HepG2 (cell line): ENCODE measurements around the gene ABCG4. TPM values are rescaled to one million over a fixed set of nuclear protein-coding genes. Genes with fewer than 3 reads are reported as not detected.

ENCODE experiments used
- ATAC-seq: fragments of 200-7000 bp; cut with Tn5 transposase; 3 replicates; pipeline ENCODE4 v1.9.1; 2020; ENCODE audit warnings: mild to moderate bottlenecking, moderate library complexity
- BruUV-seq: library from RNA; stranded (reverse); fragments of 400-500 nt; replicated peaks from 2 replicates; lab custom pipeline; 2021; lab: Mats Ljungman, UMichigan
- CTCF ChIA-PET: fragments of 300-600 bp; formaldehyde crosslinking; extraction: SDS; loops from one replicate; lab custom pipeline; 2021; ENCODE audit warnings: low total read pairs, inconsistent platforms, low intra/inter-chr PET ratio; lab: Yijun Ruan, JAX
- POLR2A ChIA-PET: fragments of 350-600 bp; sonication (Branson Sonifier 250); formaldehyde crosslinking; loops from one replicate; lab custom pipeline; 2020; ENCODE audit warnings: antibody characterized with exemption, inconsistent platforms; lab: Yijun Ruan, JAX
- DNase-seq: peaks from one replicate; pipeline ENCODE4 v3.0.0-alpha.2; 2015; ENCODE audit warnings: low spot score
- FAIRE-seq: peaks from 3 replicates; lab custom pipeline; 2011; peaks lifted over from hg19 to GRCh38; lab: Jason Lieb, UNC
- H2AFZ ChIP-seq: one replicate; pipeline ENCODE4 v1.6.1; 2011; ENCODE audit warnings: low read length, inconsistent platforms
- H3K27ac ChIP-seq: fragments of 300-600 bp; 3 replicates; pipeline ENCODE4 v1.8.0; 2011; ENCODE audit warnings: mixed run types, mild to moderate bottlenecking, mixed read lengths, low read length, inconsistent platforms; ENCODE audit not compliant: insufficient read depth; ENCODE audit errors: extremely low read length
- H3K27me3 ChIP-seq, 2 experiments: fragments of 200-600 bp in 1 of 2; 2 replicates in 1 of 2; 3 replicates in 1 of 2; pipeline versions ENCODE4 v1.6.0 to v1.8.0; 2011; ENCODE audit warnings: low read length in 2 of 2, mild to moderate bottlenecking in 2 of 2, moderate library complexity in 2 of 2, inconsistent platforms in 1 of 2; ENCODE audit not compliant: insufficient read depth in 2 of 2, control insufficient read depth in 1 of 2
- H3K36me3 ChIP-seq, 2 experiments: fragments of 200-600 bp in 1 of 2; replicated peaks in 1 of 2; 2 replicates in 1 of 2; 3 replicates in 1 of 2; pipeline versions ENCODE4 v1.5.1 to v1.8.0; 2011; ENCODE audit warnings: low read length in 2 of 2, inconsistent platforms in 1 of 2; ENCODE audit not compliant: insufficient read depth in 2 of 2, control insufficient read depth in 1 of 2
- H3K4me1 ChIP-seq: 2 replicates; pipeline ENCODE4 v1.5.1; 2012; ENCODE audit warnings: low read length, inconsistent platforms; ENCODE audit not compliant: insufficient read depth
- H3K4me2 ChIP-seq: 2 replicates; pipeline ENCODE4 v1.6.0; 2011; ENCODE audit warnings: low read depth, low read length, inconsistent platforms
- H3K4me3 ChIP-seq, 3 experiments: fragments of 200-600 bp in 1 of 3; sonication (generic), shearing (Covaris generic) in 1 of 3; replicated peaks in 1 of 3; 2 replicates each; pipeline ENCODE4 v1.5.1; 2011 to 2016; ENCODE audit warnings: low read length in 3 of 3, inconsistent platforms in 2 of 3, low read depth in 2 of 3, mild to moderate bottlenecking in 2 of 3, control low read depth in 1 of 3, mixed read lengths in 1 of 3; ENCODE audit not compliant: insufficient read depth in 1 of 3
- H3K79me2 ChIP-seq: one replicate; pipeline ENCODE4 v1.6.1; 2011; ENCODE audit warnings: low read length, inconsistent platforms; ENCODE audit not compliant: insufficient read depth
- H3K9ac ChIP-seq: 2 replicates; pipeline ENCODE4 v1.6.0; 2011; ENCODE audit warnings: mild to moderate bottlenecking, low read depth, low read length, inconsistent platforms; ENCODE audit not compliant: insufficient read depth
- H3K9me3 ChIP-seq: 2 replicates; pipeline ENCODE4 v1.5.1; 2012; ENCODE audit warnings: mild to moderate bottlenecking, low read length
- H4K20me1 ChIP-seq: 2 replicates; pipeline ENCODE4 v1.6.0; 2011; ENCODE audit warnings: inconsistent platforms, mild to moderate bottlenecking, low read length, moderate library complexity; ENCODE audit not compliant: insufficient read depth
- E2F2 ChIP-seq: sonication (generic); formaldehyde crosslinking; IDR thresholded peaks from 2 replicates; pipeline ENCODE4 v1.4.0; 2020; ENCODE audit warnings: missing genetic modification reagents, borderline replicate concordance
- POLR2A ChIP-seq, 2 experiments: IDR thresholded peaks; 2 replicates each; pipeline ENCODE4 v1.6.1; 2011; ENCODE audit warnings: low read depth in 2 of 2, low read length in 2 of 2, mild to moderate bottlenecking in 1 of 2, moderate library complexity in 1 of 2; ENCODE audit not compliant: insufficient read depth in 1 of 2
- UBTF ChIP-seq: sonication (generic); formaldehyde crosslinking; IDR thresholded peaks from 2 replicates; pipeline ENCODE4 v1.4.0; 2020; ENCODE audit warnings: mild to moderate bottlenecking, missing genetic modification reagents
- ZBTB40 ChIP-seq, 2 experiments: fragments of 450-650 bp in 1 of 2; sonication (generic) in 1 of 2; formaldehyde crosslinking in 1 of 2; IDR thresholded peaks; 2 replicates each; pipeline versions ENCODE4 v1.6.1 to v1.8.0; 2016 to 2022; ENCODE audit warnings: antibody characterized with exemption in 1 of 2, mild to moderate bottlenecking in 1 of 2, missing genetic modification reagents in 1 of 2
- ZBTB43 ChIP-seq: sonication (generic); formaldehyde crosslinking; conservative IDR thresholded peaks from 2 replicates; pipeline ENCODE4 v1.4.0; 2020; ENCODE audit warnings: missing genetic modification reagents
- ZFP41 ChIP-seq: sonication (generic); formaldehyde crosslinking; IDR thresholded peaks from 2 replicates; pipeline ENCODE4 v1.4.0; 2020; ENCODE audit warnings: mild to moderate bottlenecking, missing genetic modification reagents, borderline replicate concordance
- ZMYM3 ChIP-seq: sonication (generic); formaldehyde crosslinking; IDR thresholded peaks from 2 replicates; pipeline ENCODE4 v1.5.1; 2020; ENCODE audit warnings: mild to moderate bottlenecking, missing genetic modification reagents
- ZNF10 ChIP-seq: sonication (generic); formaldehyde crosslinking; IDR thresholded peaks from 2 replicates; pipeline ENCODE4 v1.4.0; 2020; ENCODE audit warnings: mild to moderate bottlenecking, low read depth, missing genetic modification reagents, borderline replicate concordance
- ZNF558 ChIP-seq: sonication (generic); formaldehyde crosslinking; IDR thresholded peaks from 2 replicates; pipeline ENCODE4 v1.9.0; 2022; ENCODE audit warnings: mild to moderate bottlenecking, missing genetic modification reagents, borderline replicate concordance
- ZNF577 ChIP-seq: sonication (generic); formaldehyde crosslinking; IDR thresholded peaks from 2 replicates; pipeline ENCODE4 v1.4.0; 2020; ENCODE audit warnings: mild to moderate bottlenecking, low read depth, missing genetic modification reagents, borderline replicate concordance
- WGBS: methylation state at CpG from one replicate; pipeline ENCODE4 v1.1.6; 2017; ENCODE audit warnings: low lambda C conversion rate; 5-methylcytosine and 5-hydroxymethylcytosine counted together
- in situ Hi-C: cut with HindIII; loops from 2 replicates; pipeline ENCODE4 v1.10.0; 2017; ENCODE audit warnings: low pct_unique_long_range_greater_than_20kb; ENCODE audit not compliant: extremely low pct_ligation_motif_present
- intact Hi-C: fragments of 100-400 bp; cut with micrococcal nuclease; formaldehyde crosslinking; loops from one replicate; pipeline ENCODE4 v1.10.0; 2022; ENCODE audit not compliant: unreplicated experiment
- polyA plus RNA-seq, 8 experiments: library from polyadenylated mRNA; depleted of rRNA in 3 of 8; stranded (reverse) in 7 of 8; unstranded in 1 of 8; fragments of >200 nt; fragmentation: Illumina TruSeq in 4 of 8; extraction: Trizol in 4 of 8; gene quantifications; 2 replicates each; pipeline versions ENCODE4 v1.2.1 to v1.2.3, GENCODE V29; 2011 to 2016; ENCODE audit warnings: low read depth in 4 of 8, missing spikeins in 1 of 8, mixed read lengths in 1 of 8; ENCODE audit not compliant: insufficient read depth in 1 of 8
- total RNA-seq, 5 experiments: library from RNA; depleted of rRNA; stranded (reverse); fragments of >200 nt; fragmentation: Illumina TruSeq; extraction: Trizol; gene quantifications; 2 replicates each; pipeline ENCODE4 v1.2.3, GENCODE V29; 2016; ENCODE audit warnings: low read depth in 1 of 5

The ABCG4 gene
- total and polyA plus RNA-seq, 2 of the 13 experiments (the other 11 are each of a cell fraction or from before 2014, with no cell fraction given) = not detected

GRCh38 chr11:119179983-119180382 lies 31.1 kb downstream of the ABCG4 start:
- ChIA-PET CTCF (no interaction called here), POLR2A (no interaction called here)
- no peak overlapping the region for H2AFZ ChIP-seq
- H3K4me2 ChIP-seq = no peak overlapping the region
- intact Hi-C loops (no loop called here), in situ Hi-C loops (no loop called here)
- ATAC-seq (no peak), DNase-seq (no peak), FAIRE-seq (no peak)
- H3K36me3 ChIP-seq = peaks cover 4 to 7% of the 10 kb centered on the region in 2 experiments; a peak in 2 of 5 replicates
- H3K27me3 ChIP-seq = no peaks in the 10 kb centered on the region
- BruUV-seq = no TSS peak
- no peak overlapping the region for H3K27ac ChIP-seq
- H3K79me2 ChIP-seq = no peaks in the 10 kb centered on the region
- no peak overlapping the region for H3K9ac ChIP-seq
- no peak overlapping the region for H3K4me3 ChIP-seq
- no peaks in the 10 kb centered on the region for H3K9me3 ChIP-seq
- 96% methylated on average over 9 of the region's 10 CpGs for WGBS
- H3K4me1 ChIP-seq = no peaks in the 10 kb centered on the region
- no peaks in the 10 kb centered on the region for H4K20me1 ChIP-seq
- TF ChIP-seq ZNF10 (CRISPR knock-in tag) (no peak), ZNF577 (CRISPR knock-in tag) (no peak), UBTF (CRISPR knock-in tag) (no peak), POLR2A (IDR thresholded peaks at IDR 0.05; ENCODE audit: insufficient read depth in 1 of 2, low read depth in 2 of 2, low read length in 2 of 2) (no peak), E2F2 (CRISPR knock-in tag) (no peak), ZNF558 (CRISPR knock-in tag) (no peak), ZBTB43 (CRISPR knock-in tag) (no peak), ZMYM3 (CRISPR knock-in tag) (no peak), ZBTB40 (IDR thresholded peaks at IDR 0.05) (no peak), ZBTB40 (CRISPR knock-in tag; IDR thresholded peaks at IDR 0.05) (no peak), ZFP41 (no peak)
